ENCODE results near the gene BANF2.

Gene BANF2

GRCh38 chr20:17735959-17736621 lies 36.3 kb downstream of the BANF2 start:
- DNase-seq (ENCODE audit: low read depth) = no peak

- DNase-seq (ENCODE audit: low read depth) = no peak
These were observed 38.4 kb downstream of the BANF2 start for GRCh38 chr20:17738154-17738553.

- no peak for DNase-seq (ENCODE audit: low read depth)
These were observed 41.5 kb downstream of the BANF2 start for GRCh38 chr20:17741220-17741619.

- no peak for DNase-seq (ENCODE audit: low read depth)
These were observed 43.0 kb downstream of the BANF2 start for GRCh38 chr20:17742731-17743130.

- DNase-seq (ENCODE audit: low read depth) = no peak
These were observed 43.9 kb downstream of the BANF2 start for GRCh38 chr20:17743677-17744076.

- no peak for DNase-seq (ENCODE audit: low read depth)
These were observed 47.7 kb downstream of the BANF2 start for GRCh38 chr20:17747431-17747846.

GRCh38 chr20:17748279-17748678 lies 48.5 kb downstream of the BANF2 start:
- DNase-seq (ENCODE audit: low read depth) = no peak

- no peak for DNase-seq (ENCODE audit: low read depth)
These were observed 49.8 kb downstream of the BANF2 start for GRCh38 chr20:17749626-17749977.

- DNase-seq (ENCODE audit: low read depth) = no peak
These were observed 50.4 kb downstream of the BANF2 start for GRCh38 chr20:17749978-17750721.

- no peak for DNase-seq (ENCODE audit: low read depth)
These were observed 50.9 kb downstream of the BANF2 start for GRCh38 chr20:17750722-17751045.

GRCh38 chr20:17751640-17752039 lies 51.9 kb downstream of the BANF2 start:
- no peak for DNase-seq (ENCODE audit: low read depth)

- DNase-seq (ENCODE audit: low read depth) = no peak
These were observed 52.7 kb downstream of the BANF2 start for GRCh38 chr20:17752459-17752858.

GRCh38 chr20:17753516-17753915 lies 53.8 kb downstream of the BANF2 start:
- no peak for DNase-seq (ENCODE audit: low read depth)

GRCh38 chr20:17756529-17756928 lies 56.8 kb downstream of the BANF2 start:
- no peak for DNase-seq (ENCODE audit: low read depth)

GRCh38 chr20:17757496-17757895 lies 57.7 kb downstream of the BANF2 start:
- DNase-seq (ENCODE audit: low read depth) = no peak

GRCh38 chr20:17758010-17758409 lies 58.2 kb downstream of the BANF2 start:
- no peak for DNase-seq (ENCODE audit: low read depth)

GRCh38 chr20:17758512-17758911 lies 58.7 kb downstream of the BANF2 start:
- no peak for DNase-seq (ENCODE audit: low read depth)

GRCh38 chr20:17759449-17759848 lies 59.7 kb downstream of the BANF2 start:
- DNase-seq (ENCODE audit: low read depth) = no peak

- DNase-seq (ENCODE audit: low read depth) = no peak
These were observed 61.8 kb downstream of the BANF2 start for GRCh38 chr20:17761604-17762003.

- DNase-seq (ENCODE audit: low read depth) = no peak
These were observed 62.6 kb downstream of the BANF2 start for GRCh38 chr20:17762243-17762872.

- DNase-seq (ENCODE audit: low read depth) = no peak
These were observed 63.2 kb downstream of the BANF2 start for GRCh38 chr20:17762873-17763557.

GRCh38 chr20:17765017-17765416 lies 65.3 kb downstream of the BANF2 start:
- DNase-seq (ENCODE audit: low read depth) = no peak

GRCh38 chr20:17765584-17765983 lies 65.8 kb downstream of the BANF2 start:
- no peak for DNase-seq (ENCODE audit: low read depth)
